CD4-positive, alpha-beta T cell treated with Interleukin-6 at 100 ng/mL for 8 hours (primary cell): Measurements from ENCODE around the gene UBN2.

Experiments
- DNase-seq: peaks from one replicate; pipeline ENCODE4 v3.0.0-alpha.2; 2020; ENCODE audit warnings: mixed read lengths, low spot score

Gene UBN2

GRCh38 chr7:139232377-139232717 lies 1.3 kb downstream of the UBN2 start:
- DNase-seq, result no peak

GRCh38 chr7:139232904-139233303 lies 1.9 kb downstream of the UBN2 start:
- no peak for DNase-seq

- no peak for DNase-seq
Measured at GRCh38 chr7:139241258-139241657, 10.2 kb downstream of the UBN2 start.

- no peak for DNase-seq
Measured at GRCh38 chr7:139242741-139243281, 11.8 kb downstream of the UBN2 start.

GRCh38 chr7:139245401-139245800 lies 14.4 kb downstream of the UBN2 start:
- no peak for DNase-seq

GRCh38 chr7:139246494-139246893 lies 15.5 kb downstream of the UBN2 start:
- no peak for DNase-seq

GRCh38 chr7:139246905-139247304 lies 15.9 kb downstream of the UBN2 start:
- DNase-seq, result no peak

- DNase-seq, result no peak
Measured at GRCh38 chr7:139249179-139249810, 18.3 kb downstream of the UBN2 start.

- DNase-seq, result no peak
Measured at GRCh38 chr7:139252451-139252850, 21.4 kb downstream of the UBN2 start.

GRCh38 chr7:139254281-139254680 lies 23.2 kb downstream of the UBN2 start:
- no peak for DNase-seq

- no peak for DNase-seq
Measured at GRCh38 chr7:139254728-139255127, 23.7 kb downstream of the UBN2 start.

GRCh38 chr7:139255290-139255689 lies 24.3 kb downstream of the UBN2 start:
- no peak for DNase-seq

- DNase-seq, result no peak
Measured at GRCh38 chr7:139259142-139259541, 28.1 kb downstream of the UBN2 start.

GRCh38 chr7:139264220-139264619 lies 33.2 kb downstream of the UBN2 start:
- DNase-seq, result no peak

GRCh38 chr7:139265673-139266072 lies 34.6 kb downstream of the UBN2 start:
- no peak for DNase-seq

GRCh38 chr7:139271718-139272628 lies 40.9 kb downstream of the UBN2 start:
- no peak for DNase-seq

GRCh38 chr7:139284252-139284896 lies 53.3 kb downstream of the UBN2 start:
- DNase-seq, result no peak

GRCh38 chr7:139286144-139286543 lies 55.1 kb downstream of the UBN2 start:
- DNase-seq, result no peak

GRCh38 chr7:139292821-139293220 lies 61.8 kb downstream of the UBN2 start:
- no peak for DNase-seq

GRCh38 chr7:139293534-139293933 lies 62.5 kb downstream of the UBN2 start:
- DNase-seq, result no peak

- DNase-seq, result no peak
Measured at GRCh38 chr7:139294241-139294640, 63.2 kb downstream of the UBN2 start.

GRCh38 chr7:139294951-139295575 lies 64.0 kb downstream of the UBN2 start:
- no peak for DNase-seq
